SK-N-SH (cell line): Measurements from ENCODE around the gene SEBOX.

ENCODE experiments used
- CHD2 ChIP-seq: fragments of 150-350 bp; IDR thresholded peaks from 2 replicates; pipeline ENCODE4 v1.6.1; 2018; ENCODE audit warnings: low read length; ENCODE audit not compliant: partially characterized antibody
- CTCF ChIP-seq: fragments of 200-600 bp; sonication (generic); IDR thresholded peaks from 2 replicates; pipeline ENCODE4 v1.6.1; 2017; ENCODE audit warnings: antibody characterized with exemption, mild to moderate bottlenecking, moderate library complexity
- EP300 ChIP-seq, 2 experiments: IDR thresholded peaks; 2 replicates each; pipeline versions ENCODE4 v1.4.0 to v1.6.1; 2012; ENCODE audit warnings: borderline replicate concordance in 1 of 2, low read depth in 1 of 2, low read length in 1 of 2
- NRF1 ChIP-seq: IDR thresholded peaks from 2 replicates; pipeline ENCODE4 v1.6.1; 2012; ENCODE audit warnings: low read depth, mild to moderate bottlenecking, low read length
- POLR2AphosphoS5 ChIP-seq: IDR thresholded peaks from 2 replicates; pipeline ENCODE4 v1.6.1; 2012; ENCODE audit warnings: low read depth, low read length
- SMC3 ChIP-seq: IDR thresholded peaks from 2 replicates; pipeline ENCODE4 v1.6.1; 2012; ENCODE audit warnings: low read depth, low read length, improper control_type of control experiment
- USF2 ChIP-seq: fragments of 150-350 bp; IDR thresholded peaks from 2 replicates; pipeline ENCODE4 v1.6.1; 2017; ENCODE audit warnings: antibody characterized with exemption, low read length, low read depth, borderline replicate concordance

GRCh38 chr17:28315846-28316705 is 48.9 kb downstream of the SEBOX start:
- TF ChIP-seq NRF1 (no peak), CHD2 (no peak), SMC3 (no peak), EP300 (IDR thresholded peaks at IDR 0.05; ENCODE audit: borderline replicate concordance in 1 of 2, low read depth in 1 of 2, low read length in 1 of 2) (no peak), USF2 (no peak), CTCF (no peak), POLR2AphosphoS5 (no peak)
